HepG2 (cell line): ENCODE data around the gene GRB10. TPM values are rescaled to one million over a fixed set of nuclear protein-coding genes. Genes with fewer than 3 reads are reported as not detected.
A peak's percentile ranks its signal among the peaks of the same experiment; 100 is the strongest.

Source experiments
- ATAC-seq: fragments of 200-7000 bp; cut with Tn5 transposase; 3 replicates; pipeline ENCODE4 v1.9.1; 2020; ENCODE audit warnings: mild to moderate bottlenecking, moderate library complexity
- BruUV-seq: library from RNA; stranded (reverse); fragments of 400-500 nt; replicated peaks from 2 replicates; lab custom pipeline; 2021; lab: Mats Ljungman, UMichigan
- CTCF ChIA-PET: fragments of 300-600 bp; formaldehyde crosslinking; extraction: SDS; loops from one replicate; lab custom pipeline; 2021; ENCODE audit warnings: low total read pairs, inconsistent platforms, low intra/inter-chr PET ratio; lab: Yijun Ruan, JAX
- POLR2A ChIA-PET: fragments of 350-600 bp; sonication (Branson Sonifier 250); formaldehyde crosslinking; loops from one replicate; lab custom pipeline; 2020; ENCODE audit warnings: antibody characterized with exemption, inconsistent platforms; lab: Yijun Ruan, JAX
- DNase-seq: peaks from one replicate; pipeline ENCODE4 v3.0.0-alpha.2; 2015; ENCODE audit warnings: low spot score
- FAIRE-seq: peaks from 3 replicates; lab custom pipeline; 2011; peaks lifted over from hg19 to GRCh38; lab: Jason Lieb, UNC
- H2AFZ ChIP-seq: one replicate; pipeline ENCODE4 v1.6.1; 2011; ENCODE audit warnings: low read length, inconsistent platforms
- H3K27ac ChIP-seq: fragments of 300-600 bp; 3 replicates; pipeline ENCODE4 v1.8.0; 2011; ENCODE audit warnings: mixed run types, mild to moderate bottlenecking, mixed read lengths, low read length, inconsistent platforms; ENCODE audit not compliant: insufficient read depth; ENCODE audit errors: extremely low read length
- H3K27me3 ChIP-seq, 2 experiments: fragments of 200-600 bp in 1 of 2; 2 replicates in 1 of 2; 3 replicates in 1 of 2; pipeline versions ENCODE4 v1.6.0 to v1.8.0; 2011; ENCODE audit warnings: low read length in 2 of 2, mild to moderate bottlenecking in 2 of 2, moderate library complexity in 2 of 2, inconsistent platforms in 1 of 2; ENCODE audit not compliant: insufficient read depth in 2 of 2, control insufficient read depth in 1 of 2
- H3K36me3 ChIP-seq, 2 experiments: fragments of 200-600 bp in 1 of 2; replicated peaks in 1 of 2; 2 replicates in 1 of 2; 3 replicates in 1 of 2; pipeline versions ENCODE4 v1.5.1 to v1.8.0; 2011; ENCODE audit warnings: low read length in 2 of 2, inconsistent platforms in 1 of 2; ENCODE audit not compliant: insufficient read depth in 2 of 2, control insufficient read depth in 1 of 2
- H3K4me1 ChIP-seq: 2 replicates; pipeline ENCODE4 v1.5.1; 2012; ENCODE audit warnings: low read length, inconsistent platforms; ENCODE audit not compliant: insufficient read depth
- H3K4me2 ChIP-seq: 2 replicates; pipeline ENCODE4 v1.6.0; 2011; ENCODE audit warnings: low read depth, low read length, inconsistent platforms
- H3K4me3 ChIP-seq, 3 experiments: fragments of 200-600 bp in 1 of 3; sonication (generic), shearing (Covaris generic) in 1 of 3; replicated peaks in 1 of 3; 2 replicates each; pipeline ENCODE4 v1.5.1; 2011 to 2016; ENCODE audit warnings: low read length in 3 of 3, inconsistent platforms in 2 of 3, low read depth in 2 of 3, mild to moderate bottlenecking in 2 of 3, control low read depth in 1 of 3, mixed read lengths in 1 of 3; ENCODE audit not compliant: insufficient read depth in 1 of 3
- H3K79me2 ChIP-seq: one replicate; pipeline ENCODE4 v1.6.1; 2011; ENCODE audit warnings: low read length, inconsistent platforms; ENCODE audit not compliant: insufficient read depth
- H3K9ac ChIP-seq: 2 replicates; pipeline ENCODE4 v1.6.0; 2011; ENCODE audit warnings: mild to moderate bottlenecking, low read depth, low read length, inconsistent platforms; ENCODE audit not compliant: insufficient read depth
- H3K9me3 ChIP-seq: 2 replicates; pipeline ENCODE4 v1.5.1; 2012; ENCODE audit warnings: mild to moderate bottlenecking, low read length
- H4K20me1 ChIP-seq: 2 replicates; pipeline ENCODE4 v1.6.0; 2011; ENCODE audit warnings: inconsistent platforms, mild to moderate bottlenecking, low read length, moderate library complexity; ENCODE audit not compliant: insufficient read depth
- CTCF ChIP-seq: sonication (generic); formaldehyde crosslinking; IDR thresholded peaks from 2 replicates; pipeline ENCODE4 v1.5.0; 2020; ENCODE audit warnings: mild to moderate bottlenecking, missing genetic modification reagents, moderate library complexity
- ETS1 ChIP-seq: sonication (generic); formaldehyde crosslinking; IDR thresholded peaks from 2 replicates; pipeline ENCODE4 v1.4.0; 2020; ENCODE audit warnings: missing genetic modification reagents
- KDM1A ChIP-seq: IDR thresholded peaks from 2 replicates; pipeline ENCODE4 v1.6.1; 2016; ENCODE audit warnings: missing compliant biosample characterization
- MXD3 ChIP-seq: IDR thresholded peaks from 2 replicates; pipeline ENCODE4 v1.6.1; 2016; ENCODE audit warnings: mild to moderate bottlenecking, missing biosample characterization, missing genetic modification reagents
- MXD4 ChIP-seq: IDR thresholded peaks from 2 replicates; pipeline ENCODE4 v1.6.1; 2016; ENCODE audit warnings: mild to moderate bottlenecking, missing biosample characterization, missing genetic modification reagents
- NFE2L1 ChIP-seq: sonication (generic); formaldehyde crosslinking; IDR thresholded peaks from 2 replicates; pipeline ENCODE4 v1.4.0; 2020; ENCODE audit warnings: missing genetic modification reagents, mild to moderate bottlenecking, borderline replicate concordance
- POGK ChIP-seq: sonication (generic); formaldehyde crosslinking; conservative IDR thresholded peaks from 2 replicates; pipeline ENCODE4 v1.8.0; 2022; ENCODE audit warnings: mild to moderate bottlenecking, moderate library complexity, missing genetic modification reagents
- SKIL ChIP-seq: sonication (generic); formaldehyde crosslinking; IDR thresholded peaks from 2 replicates; pipeline ENCODE4 v1.8.0; 2022; ENCODE audit warnings: missing genetic modification reagents, mild to moderate bottlenecking, moderate library complexity, borderline replicate concordance
- SPEN ChIP-seq: sonication (generic); formaldehyde crosslinking; IDR thresholded peaks from 2 replicates; pipeline ENCODE4 v1.5.1; 2020; ENCODE audit warnings: low read depth, mild to moderate bottlenecking, missing genetic modification reagents
- ZKSCAN8 ChIP-seq: IDR thresholded peaks from 2 replicates; pipeline ENCODE4 v1.6.1; 2016; ENCODE audit warnings: borderline replicate concordance, missing genetic modification reagents, missing compliant biosample characterization
- ZNF33B ChIP-seq: sonication (generic); formaldehyde crosslinking; IDR thresholded peaks from 2 replicates; pipeline ENCODE4 v1.5.1; 2020; ENCODE audit warnings: mild to moderate bottlenecking, missing genetic modification reagents
- ZNF710 ChIP-seq: sonication (generic); formaldehyde crosslinking; IDR thresholded peaks from 2 replicates; pipeline ENCODE4 v1.5.0; 2020; ENCODE audit warnings: mild to moderate bottlenecking, missing genetic modification reagents, borderline replicate concordance
- WGBS: methylation state at CpG from one replicate; pipeline ENCODE4 v1.1.6; 2017; ENCODE audit warnings: low lambda C conversion rate; 5-methylcytosine and 5-hydroxymethylcytosine counted together
- in situ Hi-C: cut with HindIII; loops from 2 replicates; pipeline ENCODE4 v1.10.0; 2017; ENCODE audit warnings: low pct_unique_long_range_greater_than_20kb; ENCODE audit not compliant: extremely low pct_ligation_motif_present
- intact Hi-C: fragments of 100-400 bp; cut with micrococcal nuclease; formaldehyde crosslinking; loops from one replicate; pipeline ENCODE4 v1.10.0; 2022; ENCODE audit not compliant: unreplicated experiment
- polyA plus RNA-seq, 8 experiments: library from polyadenylated mRNA; depleted of rRNA in 3 of 8; stranded (reverse) in 7 of 8; unstranded in 1 of 8; fragments of >200 nt; fragmentation: Illumina TruSeq in 4 of 8; extraction: Trizol in 4 of 8; gene quantifications; 2 replicates each; pipeline versions ENCODE4 v1.2.1 to v1.2.3, GENCODE V29; 2011 to 2016; ENCODE audit warnings: low read depth in 4 of 8, missing spikeins in 1 of 8, mixed read lengths in 1 of 8; ENCODE audit not compliant: insufficient read depth in 1 of 8
- total RNA-seq, 5 experiments: library from RNA; depleted of rRNA; stranded (reverse); fragments of >200 nt; fragmentation: Illumina TruSeq; extraction: Trizol; gene quantifications; 2 replicates each; pipeline ENCODE4 v1.2.3, GENCODE V29; 2016; ENCODE audit warnings: low read depth in 1 of 5

GRB10 gene
- total and polyA plus RNA-seq, 2 of the 13 experiments (the other 11 are each of a cell fraction or from before 2014, with no cell fraction given) = 4.0 to 6.8 TPM

GRCh38 chr7:50614721-50615518, 167.8 kb downstream of the GRB10 start (continued):
- TF ChIP-seq SPEN (CRISPR knock-in tag) (no peak; the same call in 1 of the 2 replicates), ZKSCAN8 (CRISPR knock-in tag) (no peak), POGK (no peak), CTCF (CRISPR knock-in tag) (peak; percentile 78), MXD4 (CRISPR knock-in tag) (no peak), MXD3 (CRISPR knock-in tag) (no peak), ZNF33B (CRISPR knock-in tag) (no peak)

- H3K36me3 ChIP-seq = no peaks in the 10 kb centered on the region; a peak in 1 of 5 replicates
- no peaks in the 10 kb centered on the region for H4K20me1 ChIP-seq
- intact Hi-C loops = no loop called here
- ATAC-seq = no peak
- BruUV-seq = no TSS peak
- H3K4me2 ChIP-seq = no peak overlapping the region
- H3K9ac ChIP-seq = no peak overlapping the region
- H3K27ac ChIP-seq = no peak overlapping the region
- H3K4me1 ChIP-seq = peaks cover 29% of the 10 kb centered on the region
- no peak for FAIRE-seq
- H3K9me3 ChIP-seq = no peaks in the 10 kb centered on the region
- POLR2A ChIA-PET = no interaction called here
- in situ Hi-C loops = no loop called here
- no peak for DNase-seq
- H3K4me3 ChIP-seq = no peak overlapping the region
- 97% methylated on average over 6 of the region's 8 CpGs for WGBS
- no peaks in the 10 kb centered on the region for H3K79me2 ChIP-seq
- H2AFZ ChIP-seq = no peak overlapping the region
- no peaks in the 10 kb centered on the region for H3K27me3 ChIP-seq
- CTCF ChIA-PET = no interaction called here
- TF ChIP-seq SKIL (no peak), ZNF710 (no peak), NFE2L1 (CRISPR knock-in tag) (no peak), ETS1 (CRISPR knock-in tag) (no peak), KDM1A (no peak)
These were observed 169.2 kb downstream of the GRB10 start for GRCh38 chr7:50613473-50613872.
